Mesothelial cell of epicardium (in vitro differentiated cells): ENCODE results near the gene GPR3. TPM values are rescaled to one million over a fixed set of nuclear protein-coding genes. Genes with fewer than 3 reads are reported as not detected.
A peak's percentile ranks its signal among the peaks of the same experiment; 100 is the strongest.

Experiments
- DNase-seq, 2 experiments: peaks; one replicate each; pipeline ENCODE4 v3.0.0; 2021; ENCODE audit warnings: low spot score in 2 of 2; ENCODE audit not compliant: unreplicated experiment in 2 of 2
- H3K27ac Mint-ChIP-seq: 2 replicates; pipeline ENCODE4 v1.8.0; 2021; ENCODE audit warnings: mixed read lengths
- H3K27me3 Mint-ChIP-seq: 2 replicates; pipeline ENCODE4 v1.8.0; 2021; ENCODE audit warnings: low read depth, mixed read lengths
- H3K36me3 Mint-ChIP-seq: 2 replicates; pipeline ENCODE4 v1.8.0; 2021; ENCODE audit warnings: mixed read lengths
- H3K4me1 Mint-ChIP-seq: 2 replicates; pipeline ENCODE4 v1.8.0; 2021; ENCODE audit warnings: mixed read lengths
- H3K4me3 Mint-ChIP-seq: 2 replicates; pipeline ENCODE4 v1.8.0; 2021; ENCODE audit warnings: mild to moderate bottlenecking, moderate library complexity, mixed read lengths
- H3K9me3 Mint-ChIP-seq: 2 replicates; pipeline ENCODE4 v1.8.0; 2021; ENCODE audit warnings: mixed read lengths
- total RNA-seq: library from RNA; stranded (reverse); gene quantifications from 3 replicates; pipeline ENCODE4 v1.2.1, GENCODE V29; 2021
- TF ChIP-seq, protein P1 (sequence below): fragments of 200-600 bp; sonication (generic); IDR thresholded peaks from one replicate; pipeline ENCODE4 v1.5.0; 2021; ENCODE audit warnings: antibody characterized with exemption; ENCODE audit not compliant: unreplicated experiment

The GPR3 gene
- total RNA-seq, 1 donor from 2014 or later = 1.7 TPM

DNA sequence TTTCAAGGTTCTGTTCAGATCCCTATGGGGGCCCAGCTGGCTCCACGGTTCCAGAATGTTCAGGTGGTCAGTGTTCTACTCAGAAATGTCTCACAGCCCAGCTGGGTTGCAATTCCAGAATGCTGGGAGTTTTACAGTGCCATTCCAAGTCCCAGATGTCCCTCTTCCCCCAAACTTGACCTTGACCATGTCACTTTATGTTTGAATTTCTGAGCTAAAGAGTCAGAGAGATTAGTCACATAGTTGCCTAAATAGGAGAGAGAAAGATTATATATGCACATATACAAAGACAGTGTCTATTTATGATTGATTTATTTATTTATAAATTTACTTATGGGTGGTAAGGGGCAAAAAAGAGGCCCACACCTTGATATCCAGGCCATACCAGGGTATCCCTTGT lies 2.5 kb downstream of the GPR3 start:
- H3K9me3 Mint-ChIP-seq = no peaks in the 10 kb centered on the region
- peaks cover 14% of the 10 kb centered on the region for H3K4me1 Mint-ChIP-seq
- H3K27me3 Mint-ChIP-seq = peaks cover 8% of the 10 kb centered on the region
- no peak overlapping the region for H3K4me3 Mint-ChIP-seq
- no peak for DNase-seq
- TF ChIP-seq, protein P1, sequence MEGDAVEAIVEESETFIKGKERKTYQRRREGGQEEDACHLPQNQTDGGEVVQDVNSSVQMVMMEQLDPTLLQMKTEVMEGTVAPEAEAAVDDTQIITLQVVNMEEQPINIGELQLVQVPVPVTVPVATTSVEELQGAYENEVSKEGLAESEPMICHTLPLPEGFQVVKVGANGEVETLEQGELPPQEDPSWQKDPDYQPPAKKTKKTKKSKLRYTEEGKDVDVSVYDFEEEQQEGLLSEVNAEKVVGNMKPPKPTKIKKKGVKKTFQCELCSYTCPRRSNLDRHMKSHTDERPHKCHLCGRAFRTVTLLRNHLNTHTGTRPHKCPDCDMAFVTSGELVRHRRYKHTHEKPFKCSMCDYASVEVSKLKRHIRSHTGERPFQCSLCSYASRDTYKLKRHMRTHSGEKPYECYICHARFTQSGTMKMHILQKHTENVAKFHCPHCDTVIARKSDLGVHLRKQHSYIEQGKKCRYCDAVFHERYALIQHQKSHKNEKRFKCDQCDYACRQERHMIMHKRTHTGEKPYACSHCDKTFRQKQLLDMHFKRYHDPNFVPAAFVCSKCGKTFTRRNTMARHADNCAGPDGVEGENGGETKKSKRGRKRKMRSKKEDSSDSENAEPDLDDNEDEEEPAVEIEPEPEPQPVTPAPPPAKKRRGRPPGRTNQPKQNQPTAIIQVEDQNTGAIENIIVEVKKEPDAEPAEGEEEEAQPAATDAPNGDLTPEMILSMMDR = no peak
- no peak overlapping the region for H3K27ac Mint-ChIP-seq
- no peaks in the 10 kb centered on the region for H3K36me3 Mint-ChIP-seq

DNA sequence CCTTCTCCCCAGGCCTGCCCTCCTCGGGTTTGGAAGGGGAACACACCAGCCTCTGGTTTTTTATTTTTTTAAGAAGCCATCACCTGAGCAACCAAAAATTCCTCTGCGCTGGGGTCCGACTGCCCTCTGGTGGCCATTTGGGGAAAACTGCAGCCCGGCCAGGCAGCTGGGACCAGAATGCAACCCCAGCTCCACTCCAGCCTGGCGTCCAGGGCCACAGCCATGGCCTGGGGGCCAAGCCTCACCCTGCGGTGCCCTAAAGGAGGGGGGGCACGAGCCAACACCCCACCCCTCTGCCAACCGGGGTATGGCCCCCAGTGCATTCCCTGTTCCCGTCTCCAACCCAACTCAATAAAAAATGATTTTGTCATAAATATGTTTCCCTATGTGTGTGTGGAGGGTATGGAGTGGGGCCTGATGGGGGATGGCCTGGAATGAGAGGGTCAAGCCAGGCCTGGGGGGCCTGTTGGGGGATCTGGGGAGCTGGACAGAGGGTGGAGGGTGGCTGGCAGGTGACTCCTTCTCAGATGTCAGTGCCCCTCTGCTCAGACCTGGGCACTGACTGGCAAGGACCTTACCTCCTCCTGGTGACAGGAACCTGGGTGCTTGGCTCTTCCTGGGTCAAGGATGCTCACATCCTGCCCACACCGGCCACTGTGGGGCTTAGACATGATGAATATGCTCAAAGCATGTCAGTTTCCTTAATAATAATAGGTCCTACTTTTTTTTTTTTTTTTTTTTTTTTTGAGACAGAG lies 3.2 kb downstream of the GPR3 start:
- no peak overlapping the region for H3K4me3 Mint-ChIP-seq
- peak in 1 of 2 experiments; percentile 89 for DNase-seq
- TF ChIP-seq, protein P1 = peak; percentile 95
- H3K9me3 Mint-ChIP-seq = no peaks in the 10 kb centered on the region
- peaks cover 14% of the 10 kb centered on the region for H3K4me1 Mint-ChIP-seq
- H3K36me3 Mint-ChIP-seq = no peaks in the 10 kb centered on the region
- peaks cover 5% of the 10 kb centered on the region for H3K27me3 Mint-ChIP-seq
- no peak overlapping the region for H3K27ac Mint-ChIP-seq

DNA sequence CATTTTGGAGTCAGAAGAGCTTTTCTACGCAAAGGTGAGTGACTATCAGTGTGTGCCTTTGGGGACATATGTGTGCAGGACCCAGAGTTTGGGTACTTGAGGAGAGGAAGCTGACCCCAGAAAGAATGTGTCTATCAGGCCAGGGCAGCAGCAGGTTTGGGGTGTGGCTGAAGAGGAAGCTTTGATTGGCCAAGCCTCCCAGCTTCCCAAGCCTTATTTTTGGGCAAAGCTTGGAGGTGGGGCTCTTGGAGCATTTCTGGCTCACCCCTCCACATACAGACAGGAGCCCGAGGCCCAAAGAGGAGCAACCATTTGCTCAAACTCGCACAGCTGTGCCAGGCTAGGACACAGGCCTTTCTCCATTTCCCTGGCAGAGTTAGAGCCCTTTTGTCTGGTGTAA lies 4.7 kb downstream of the GPR3 start:
- Mint-ChIP-seq H3K27ac (no peak overlapping the region), H3K4me1 (peaks cover 7% of the 10 kb centered on the region), H3K27me3 (peaks cover 2% of the 10 kb centered on the region)

DNA sequence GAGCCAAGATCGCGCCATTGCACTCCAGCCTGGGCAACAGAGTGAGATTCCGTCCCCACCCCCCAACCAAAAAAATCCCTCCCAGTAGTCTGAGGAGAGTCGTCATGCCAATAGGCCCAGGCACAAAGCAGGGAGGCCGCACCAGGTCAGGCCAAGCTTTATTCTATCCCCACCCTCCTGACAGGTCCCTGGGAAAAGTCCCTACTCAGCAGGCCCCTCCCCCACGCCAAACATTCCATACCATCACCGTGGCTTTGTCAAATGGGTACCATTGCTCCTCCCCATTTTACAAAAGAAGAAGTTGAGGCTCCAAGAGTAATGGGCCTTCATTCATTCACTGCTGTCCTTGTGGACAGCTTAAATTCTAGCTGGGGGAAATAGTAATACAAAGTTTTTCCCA lies 5.3 kb downstream of the GPR3 start:
- H3K4me1 Mint-ChIP-seq = peaks cover 9% of the 10 kb centered on the region
- no peaks in the 10 kb centered on the region for H3K36me3 Mint-ChIP-seq
- H3K9me3 Mint-ChIP-seq = no peaks in the 10 kb centered on the region
- H3K4me3 Mint-ChIP-seq = no peak overlapping the region
- no peaks in the 10 kb centered on the region for H3K27me3 Mint-ChIP-seq
- DNase-seq = no peak
- TF ChIP-seq, protein P1 = no peak
- no peak overlapping the region for H3K27ac Mint-ChIP-seq

More for the DNA sequence above, 4.7 kb downstream of the GPR3 start:
- no peak for DNase-seq
- no peaks in the 10 kb centered on the region for H3K9me3 Mint-ChIP-seq
- TF ChIP-seq, protein P1 = no peak
- no peak overlapping the region for H3K4me3 Mint-ChIP-seq
- H3K36me3 Mint-ChIP-seq = no peaks in the 10 kb centered on the region

DNA sequence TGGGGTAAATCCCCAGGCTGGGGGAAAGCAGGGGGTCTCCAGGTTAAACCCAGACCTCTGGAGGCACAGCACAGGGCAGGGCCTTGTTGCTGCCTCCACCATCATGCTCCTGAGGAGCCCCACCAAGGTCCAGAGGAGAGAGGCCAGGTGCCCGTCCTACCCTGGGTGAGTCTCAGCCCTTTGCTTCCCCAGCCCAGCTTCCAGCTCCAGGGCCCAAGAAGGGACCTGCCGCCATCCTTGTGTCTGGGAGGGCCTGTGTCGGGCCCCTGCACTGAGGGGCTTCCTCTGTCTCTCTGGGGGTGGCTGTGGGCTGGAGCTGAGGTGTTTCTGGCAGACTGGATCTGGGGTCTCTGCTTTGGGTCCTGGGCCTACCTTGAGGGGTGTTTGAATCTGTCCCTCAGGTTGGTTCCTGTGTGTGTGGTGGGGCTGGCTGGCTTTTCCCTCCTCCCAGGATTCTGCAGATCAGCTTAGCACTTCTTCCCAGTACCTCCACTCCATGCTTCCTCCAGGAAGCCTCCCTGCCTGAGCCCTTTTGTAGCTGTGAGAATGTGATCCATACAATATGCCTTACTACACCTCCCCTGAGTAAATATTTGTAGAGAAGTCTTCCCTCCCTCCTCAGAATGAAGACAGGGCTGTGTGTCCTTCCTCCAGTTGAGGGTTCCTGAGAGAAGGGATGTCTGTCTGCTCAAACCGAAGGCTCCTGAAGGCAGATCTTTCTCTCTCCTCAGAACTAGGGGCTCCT lies 6.2 kb downstream of the GPR3 start:
- TF ChIP-seq, protein P1 = no peak
- Mint-ChIP-seq H3K36me3 (no peaks in the 10 kb centered on the region), H3K4me1 (peaks cover 16% of the 10 kb centered on the region), H3K9me3 (no peaks in the 10 kb centered on the region), H3K27ac (no peak overlapping the region), H3K27me3 (no peaks in the 10 kb centered on the region), H3K4me3 (no peak overlapping the region)
- DNase-seq = no peak
